ENCODE data around the gene PHF21A. TPM values are rescaled to one million over a fixed set of nuclear protein-coding genes. Genes with fewer than 3 reads are reported as not detected.
"Not testable (repeated sequence)": the region's sequence is repeated elsewhere in the genome, so short reads cannot be mapped to it uniquely, and the experiment has no call there.

The PHF21A gene
- total RNA-seq, 1 donor from 2014 or later = 45.4 TPM

GRCh38 chr11:45983471-45983845 is 137.8 kb downstream of the PHF21A start:
- Histone ChIP-seq H3K4me3 (no peak overlapping the region), H3K27me3 (no peaks in the 10 kb centered on the region), H3K27ac (no peak overlapping the region), H3K9me3 (no peaks in the 10 kb centered on the region), H3K36me3 (peaks cover 15% of the 10 kb centered on the region), H3K4me1 (peaks cover 24% of the 10 kb centered on the region)
- TF ChIP-seq CTCF (IDR thresholded peaks at IDR 0.05) = no peak
- DNase-seq (no peak), ATAC-seq (no peak)
- intact Hi-C loops (cut with DNase I) = no loop called here

- intact Hi-C loops (cut with DNase I) = no loop called here
- Histone ChIP-seq H3K4me1 (peaks cover 24% of the 10 kb centered on the region), H3K4me3 (no peak overlapping the region), H3K27me3 (no peaks in the 10 kb centered on the region), H3K27ac (no peak overlapping the region), H3K9me3 (no peaks in the 10 kb centered on the region), H3K36me3 (peaks cover 21% of the 10 kb centered on the region)
- TF ChIP-seq CTCF (IDR thresholded peaks at IDR 0.05) = no peak
- peak; percentile 47 for ATAC-seq
- DNase-seq = no peak
Measured at GRCh38 chr11:45982656-45983470, 138.4 kb downstream of the PHF21A start.

DNA sequence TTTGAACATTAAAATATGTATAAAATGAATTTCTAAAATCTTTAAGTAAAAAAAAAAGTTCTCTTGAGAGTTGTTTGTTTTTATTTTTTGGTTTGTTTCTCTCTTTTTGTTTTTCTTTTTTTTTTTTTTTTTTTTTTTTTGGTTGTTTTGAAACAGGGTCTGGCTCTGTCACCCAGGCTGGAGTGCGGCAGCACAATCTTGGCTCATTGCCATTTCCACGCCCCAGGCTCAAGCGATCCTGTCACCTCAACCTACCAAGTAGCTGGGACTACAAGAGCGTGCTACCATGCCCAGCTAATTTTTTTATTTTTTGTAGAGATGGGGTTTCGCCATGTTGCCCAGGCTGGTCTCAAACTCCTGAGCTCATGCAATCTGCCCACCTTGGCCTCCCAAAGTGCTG is 139.4 kb downstream of the PHF21A start:
- H3K27ac ChIP-seq; H3K9me3 ChIP-seq; intact Hi-C loops (cut with DNase I); H3K4me3 ChIP-seq; H3K27me3 ChIP-seq: not testable (repeated sequence)
- DNase-seq (peak; percentile 76), ATAC-seq (peak; percentile 72)
- Histone ChIP-seq H3K36me3 (peaks cover 30% of the 10 kb centered on the region), H3K4me1 (peaks cover 24% of the 10 kb centered on the region)

GRCh38 chr11:45974806-45975205 is 146.4 kb downstream of the PHF21A start:
- Histone ChIP-seq H3K4me1 (no peaks in the 10 kb centered on the region), H3K4me3 (no peak overlapping the region), H3K27ac (no peak overlapping the region), H3K9me3 (no peaks in the 10 kb centered on the region), H3K36me3 (peaks cover 55% of the 10 kb centered on the region), H3K27me3 (no peaks in the 10 kb centered on the region)
- ATAC-seq (no peak), DNase-seq (no peak)
- no peak for TF ChIP-seq CTCF (IDR thresholded peaks at IDR 0.05)
- intact Hi-C loops (cut with DNase I) = no loop called here

DNA sequence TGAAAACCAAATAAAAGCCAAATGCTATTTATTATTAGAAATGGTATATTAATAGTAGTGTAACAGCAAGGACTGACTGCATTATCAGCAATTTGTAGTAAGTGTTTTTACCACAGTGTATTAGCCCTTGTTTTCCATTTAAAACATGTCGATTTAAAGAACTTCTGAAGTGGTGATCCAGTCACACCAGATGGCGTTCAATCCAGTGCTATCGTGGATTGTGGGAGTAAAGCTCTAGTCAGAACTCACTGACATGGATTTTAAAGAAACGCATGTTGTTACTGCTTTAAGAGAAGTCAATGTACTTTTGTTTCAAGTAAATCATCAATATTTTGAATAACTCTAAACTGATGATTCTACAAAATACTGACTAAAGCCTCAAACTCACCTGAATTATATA is 147.7 kb downstream of the PHF21A start:
- Histone ChIP-seq H3K27me3 (no peaks in the 10 kb centered on the region), H3K4me1 (no peaks in the 10 kb centered on the region), H3K36me3 (peaks cover 55% of the 10 kb centered on the region), H3K4me3 (no peak overlapping the region), H3K27ac (no peak overlapping the region), H3K9me3 (no peaks in the 10 kb centered on the region)
- intact Hi-C loops (cut with DNase I) = no loop called here
- ATAC-seq (no peak), DNase-seq (no peak)
- TF ChIP-seq CTCF (IDR thresholded peaks at IDR 0.05) = no peak

- Histone ChIP-seq H3K36me3 (peaks cover 69% of the 10 kb centered on the region), H3K4me3 (no peak overlapping the region), H3K27me3 (no peaks in the 10 kb centered on the region), H3K9me3 (no peaks in the 10 kb centered on the region), H3K27ac (no peak overlapping the region), H3K4me1 (no peaks in the 10 kb centered on the region)
- ATAC-seq (no peak), DNase-seq (no peak)
- TF ChIP-seq CTCF (IDR thresholded peaks at IDR 0.05) = no peak
- intact Hi-C loops (cut with DNase I) = no loop called here
Measured at GRCh38 chr11:45968901-45969300, 152.4 kb downstream of the PHF21A start.
